ENCODE measurements around the gene PRDM7. TPM values are rescaled to one million over a fixed set of nuclear protein-coding genes. Genes with fewer than 3 reads are reported as not detected.

PRDM7 gene
- total and polyA plus RNA-seq, 3 donors from 2014 or later = 1.8 to 10.2 (median 4.2) TPM

GRCh38 chr16:90016339-90016950, 60.7 kb downstream of the PRDM7 start:
- WGBS, 2 donors = 67 to 70% methylated on average over 11 of the region's 11 CpGs
- TF ChIP-seq CTCF (IDR thresholded peaks at IDR 0.05) (no peak), POLR2A (IDR thresholded peaks at IDR 0.05) (no peak)
- H3K36me3 ChIP-seq (ENCODE audit: low read depth, missing control alignments) = no peaks in the 10 kb centered on the region
- H3K27me3 ChIP-seq = no peaks in the 10 kb centered on the region
- no peak overlapping the region for H3K4me3 ChIP-seq
- H3K9me3 ChIP-seq = no peaks in the 10 kb centered on the region
- H3K27ac ChIP-seq = no peak overlapping the region
- DNase-seq = no peak
- intact Hi-C loops (cut with DNase I; ENCODE audit: low total_unique reads) = no loop called here
- no peaks in the 10 kb centered on the region for H3K4me1 ChIP-seq

GRCh38 chr16:90015586-90016338, 61.4 kb downstream of the PRDM7 start:
- TF ChIP-seq POLR2A (IDR thresholded peaks at IDR 0.05) (no peak), CTCF (IDR thresholded peaks at IDR 0.05) (no peak)
- Histone ChIP-seq H3K27me3 (no peaks in the 10 kb centered on the region), H3K4me1 (no peaks in the 10 kb centered on the region), H3K27ac (no peak overlapping the region), H3K36me3 (ENCODE audit: low read depth, missing control alignments) (no peaks in the 10 kb centered on the region), H3K4me3 (no peak overlapping the region), H3K9me3 (no peaks in the 10 kb centered on the region)
- intact Hi-C loops (cut with DNase I; ENCODE audit: low total_unique reads) = no loop called here
- DNase-seq = no peak
- WGBS, 2 donors = 85 to 90% methylated on average over 19 of the region's 19 CpGs

GRCh38 chr16:90012991-90013745, 64.0 kb downstream of the PRDM7 start:
- Histone ChIP-seq H3K9me3 (no peaks in the 10 kb centered on the region), H3K4me1 (no peaks in the 10 kb centered on the region), H3K27ac (no peak overlapping the region), H3K27me3 (no peaks in the 10 kb centered on the region), H3K36me3 (ENCODE audit: low read depth, missing control alignments) (no peaks in the 10 kb centered on the region), H3K4me3 (no peak overlapping the region)
- 82 to 87% methylated on average over 8 to 13 of the region's 13 CpGs for WGBS, 2 donors
- DNase-seq = no peak
- intact Hi-C loops (cut with DNase I; ENCODE audit: low total_unique reads) = no loop called here
- TF ChIP-seq CTCF (IDR thresholded peaks at IDR 0.05) (no peak), POLR2A (IDR thresholded peaks at IDR 0.05) (no peak)

- DNase-seq = no peak
- TF ChIP-seq POLR2A (IDR thresholded peaks at IDR 0.05) (no peak), CTCF (IDR thresholded peaks at IDR 0.05) (no peak)
- intact Hi-C loops (cut with DNase I; ENCODE audit: low total_unique reads) = no loop called here
- H3K27ac ChIP-seq = no peak overlapping the region
- H3K4me3 ChIP-seq = no peak overlapping the region
- no peaks in the 10 kb centered on the region for H3K27me3 ChIP-seq
- no peaks in the 10 kb centered on the region for H3K4me1 ChIP-seq
- 79 to 90% methylated on average over 9 to 12 of the region's 12 CpGs for WGBS, 2 donors
- no peaks in the 10 kb centered on the region for H3K36me3 ChIP-seq (ENCODE audit: low read depth, missing control alignments)
- H3K9me3 ChIP-seq = no peaks in the 10 kb centered on the region
These were observed 65.1 kb downstream of the PRDM7 start for GRCh38 chr16:90011908-90012501.

Measured in testis (tissue), 3 donors.